GM12878 (cell line): ENCODE results near the gene DKK3. TPM values are rescaled to one million over a fixed set of nuclear protein-coding genes. Genes with fewer than 3 reads are reported as not detected.

Experiments
- ATAC-seq: fragments of 200-7000 bp; cut with Tn5 transposase; 3 replicates; pipeline ENCODE4 v1.9.1; 2020; ENCODE audit warnings: mild to moderate bottlenecking, moderate library complexity
- BruUV-seq: library from RNA; stranded (reverse); fragments of 400-500 nt; replicated peaks from 2 replicates; lab custom pipeline; 2021; lab: Mats Ljungman, UMichigan
- CTCF ChIA-PET: fragments of 300-600 bp; sonication (Branson Sonifier 250); formaldehyde crosslinking; extraction: SDS; loops from one replicate; lab custom pipeline; 2021; ENCODE audit warnings: inconsistent platforms; lab: Yijun Ruan, JAX
- POLR2A ChIA-PET: fragments of 350-600 bp; formaldehyde crosslinking; extraction: SDS; loops from one replicate; lab custom pipeline; 2021; ENCODE audit warnings: inconsistent platforms; lab: Charles Lee
- RAD21 ChIA-PET: fragments of 300-600 bp; sonication (Branson Sonifier 250); formaldehyde crosslinking; loops from one replicate; lab custom pipeline; 2023; ENCODE audit warnings: antibody characterized with exemption; ENCODE audit not compliant: unreplicated experiment; lab: Charles Lee
- SMC1A ChIA-PET: fragments of 300-600 bp; sonication (Branson Sonifier 250); formaldehyde crosslinking; loops from one replicate; lab custom pipeline; 2023; ENCODE audit not compliant: unreplicated experiment, uncharacterized antibody; lab: Charles Lee
- DNase-seq: peaks from one replicate; pipeline ENCODE4 v3.0.0-alpha.2; 2011; ENCODE audit warnings: low read depth, low spot score
- FAIRE-seq: peaks from 3 replicates; lab custom pipeline; 2011; peaks lifted over from hg19 to GRCh38; lab: Jason Lieb, UNC
- H2AFZ ChIP-seq: 2 replicates; pipeline ENCODE4 v1.6.0; 2011; ENCODE audit warnings: low read depth, low read length, control low read depth; ENCODE audit not compliant: control insufficient read depth
- H3K27ac ChIP-seq: 2 replicates; pipeline ENCODE4 v1.5.1; 2011; ENCODE audit warnings: control low read depth; ENCODE audit not compliant: control insufficient read depth, insufficient read depth
- H3K27me3 ChIP-seq, 2 experiments: replicated peaks in 1 of 2; 2 replicates each; pipeline versions ENCODE4 v1.6.0 to v1.6.1; 2011; ENCODE audit warnings: low read length in 1 of 2; ENCODE audit not compliant: control insufficient read depth in 2 of 2, insufficient read depth in 2 of 2
- H3K36me3 ChIP-seq, 2 experiments: 2 replicates each; pipeline ENCODE4 v1.5.1; 2011; ENCODE audit warnings: low read length in 1 of 2; ENCODE audit not compliant: control insufficient read depth in 2 of 2, insufficient read depth in 2 of 2
- H3K4me1 ChIP-seq: 2 replicates; pipeline ENCODE4 v1.6.1; 2011; ENCODE audit warnings: mild to moderate bottlenecking, low read length, moderate library complexity, mixed read lengths; ENCODE audit not compliant: control insufficient read depth, insufficient read depth
- H3K4me2 ChIP-seq: 2 replicates; pipeline ENCODE4 v1.6.0; 2011; ENCODE audit warnings: control low read depth; ENCODE audit not compliant: control insufficient read depth, insufficient read depth
- H3K4me3 ChIP-seq: fragments of 200-600 bp; sonication (generic); 2 replicates; pipeline ENCODE4 v1.5.1; 2016
- H3K79me2 ChIP-seq: 2 replicates; pipeline ENCODE4 v1.6.0; 2011; ENCODE audit warnings: low read length; ENCODE audit not compliant: control insufficient read depth, insufficient read depth
- H3K9ac ChIP-seq: 2 replicates; pipeline ENCODE4 v1.8.0; 2011; ENCODE audit warnings: low read length, control low read depth, mixed read lengths; ENCODE audit not compliant: control insufficient read depth, insufficient read depth
- H3K9me3 ChIP-seq: replicated peaks from 3 replicates; pipeline ENCODE4 v1.5.1; 2011; ENCODE audit warnings: mild to moderate bottlenecking, low read length; ENCODE audit not compliant: control insufficient read depth, insufficient read depth
- H4K20me1 ChIP-seq: 2 replicates; pipeline ENCODE4 v1.6.0; 2011; ENCODE audit not compliant: control insufficient read depth, insufficient read depth
- BACH1 ChIP-seq: fragments of 450-650 bp; IDR thresholded peaks from 2 replicates; pipeline ENCODE4 v1.6.1; 2017; ENCODE audit warnings: mild to moderate bottlenecking, borderline replicate concordance
- CBX5 ChIP-seq: sonication (generic); IDR thresholded peaks from 2 replicates; pipeline ENCODE4 v1.6.1; 2016; ENCODE audit warnings: low read depth, moderate library complexity, mild to moderate bottlenecking, inconsistent platforms
- CEBPB ChIP-seq, 2 experiments: fragments of 150-350 bp in 1 of 2; IDR thresholded peaks; 2 replicates each; pipeline ENCODE4 v1.6.1; 2012 to 2014; ENCODE audit warnings: low read depth in 2 of 2, low read length in 2 of 2, borderline replicate concordance in 1 of 2, inconsistent platforms in 1 of 2
- DPF2 ChIP-seq: fragments of 450-650 bp; IDR thresholded peaks from 2 replicates; pipeline ENCODE4 v1.6.1; 2017; ENCODE audit warnings: mild to moderate bottlenecking
- EZH2 ChIP-seq: IDR thresholded peaks from 2 replicates; pipeline ENCODE4 v1.6.1; 2012; ENCODE audit warnings: low read depth, mild to moderate bottlenecking, control low read depth, inconsistent platforms, low read length, borderline replicate concordance; ENCODE audit not compliant: control insufficient read depth
- HSF1 ChIP-seq: fragments of 150-350 bp; IDR thresholded peaks from 2 replicates; pipeline ENCODE4 v1.6.1; 2014; ENCODE audit warnings: mild to moderate bottlenecking, low read depth, low read length
- IKZF2 ChIP-seq, 2 experiments: fragments of 450-650 bp; IDR thresholded peaks; 2 replicates each; pipeline ENCODE4 v1.6.1; 2017; ENCODE audit warnings: mild to moderate bottlenecking in 2 of 2, moderate library complexity in 2 of 2
- KDM1A ChIP-seq: fragments of 200-600 bp; sonication (generic); IDR thresholded peaks from 2 replicates; pipeline ENCODE4 v1.6.1; 2016; ENCODE audit warnings: borderline replicate concordance
- MYB ChIP-seq: fragments of 150-350 bp; IDR thresholded peaks from 2 replicates; pipeline ENCODE4 v1.6.1; 2014; ENCODE audit warnings: mild to moderate bottlenecking, low read depth, low read length, borderline replicate concordance
- PAX5 ChIP-seq: IDR thresholded peaks from 2 replicates; pipeline ENCODE4 v1.6.1; 2011; ENCODE audit warnings: low read depth, low read length, borderline replicate concordance
- POU2F2 ChIP-seq: IDR thresholded peaks from 3 replicates; pipeline ENCODE4 v1.6.1; 2011; ENCODE audit warnings: low read depth, mild to moderate bottlenecking, low read length, borderline replicate concordance
- RB1 ChIP-seq: fragments of 450-650 bp; formaldehyde crosslinking; IDR thresholded peaks from 2 replicates; pipeline ENCODE4 v1.6.1; 2017; ENCODE audit warnings: mild to moderate bottlenecking, borderline replicate concordance
- RCOR1 ChIP-seq: conservative IDR thresholded peaks from 2 replicates; pipeline ENCODE4 v1.6.1; 2012; ENCODE audit warnings: low read depth, low read length, improper control_type of control experiment
- SIN3A ChIP-seq: IDR thresholded peaks from 2 replicates; pipeline ENCODE4 v1.6.1; 2012; ENCODE audit warnings: low read depth, low read length, improper control_type of control experiment
- USF1 ChIP-seq: IDR thresholded peaks from 2 replicates; pipeline ENCODE4 v1.6.1; 2011; ENCODE audit warnings: borderline replicate concordance, low read depth, mild to moderate bottlenecking, moderate library complexity, mixed read lengths, low read length; ENCODE audit not compliant: insufficient read depth; ENCODE audit errors: extremely low read length
- WRNIP1 ChIP-seq: IDR thresholded peaks from 2 replicates; pipeline ENCODE4 v1.6.1; 2011; ENCODE audit warnings: low read depth, low read length, improper control_type of control experiment, borderline replicate concordance
- ZSCAN29 ChIP-seq: fragments of 450-650 bp; IDR thresholded peaks from 2 replicates; pipeline ENCODE4 v1.6.1; 2017; ENCODE audit warnings: mild to moderate bottlenecking, moderate library complexity
- WGBS: methylation state at CpG from one replicate; pipeline ENCODE4 v1.1.6; 2016; ENCODE audit warnings: low lambda C conversion rate; ENCODE audit not compliant: insufficient replicate concordance, insufficient coverage; ENCODE audit errors: missing lambda C conversion rate; 5-methylcytosine and 5-hydroxymethylcytosine counted together
- in situ Hi-C: fragments of 300-500 bp; cut with MboI; formaldehyde crosslinking; loops from 9 replicates; pipeline ENCODE4 v1.14.3; 2018; ENCODE audit warnings: mixed read lengths
- intact Hi-C: fragments of 100-400 bp; cut with micrococcal nuclease; formaldehyde crosslinking; loops from one replicate; pipeline ENCODE4 v1.14.2; 2022; ENCODE audit not compliant: unreplicated experiment
- polyA plus RNA-seq, 11 experiments: library from polyadenylated mRNA; depleted of rRNA in 4 of 11; unstranded in 6 of 11; stranded (reverse) in 5 of 11; fragments of >200 nt; fragmentation: Nextera tagmentation in 4 of 11; fragmentation: Illumina TruSeq in 1 of 11; extraction: Ambion mirVana in 4 of 11; extraction: Trizol in 1 of 11; gene quantifications; 1 replicate in 1 of 11; 2 replicates in 10 of 11; pipeline versions ENCODE4 v1.2.1 to v1.2.3, GENCODE V29; 2011 to 2016; ENCODE audit warnings: inconsistent platforms in 2 of 11, missing spikeins in 2 of 11, low read depth in 1 of 11
- total RNA-seq, 4 experiments: library from RNA; depleted of rRNA in 3 of 4; stranded (reverse); fragments of >200 nt in 3 of 4; fragmentation: Illumina TruSeq in 1 of 4; extraction: Trizol in 1 of 4; gene quantifications; 2 replicates each; pipeline versions ENCODE4 v1.2.1 to v1.2.3, GENCODE V29; 2013 to 2021
- TF ChIP-seq, protein P1 (sequence below): fragments of 450-650 bp; IDR thresholded peaks from 2 replicates; pipeline ENCODE4 v1.6.1; 2016; ENCODE audit warnings: mild to moderate bottlenecking
- TF ChIP-seq, protein P2 (sequence below): IDR thresholded peaks from 2 replicates; pipeline ENCODE4 v1.6.1; 2012; ENCODE audit warnings: low read depth, low read length, improper control_type of control experiment

Gene DKK3
- total and polyA plus RNA-seq, 10 of the 15 experiments (the other 5 are each of a cell fraction or from before 2014, with no cell fraction given): 0.07 to 0.16 (median 0.15) TPM; not detected in 7

DNA sequence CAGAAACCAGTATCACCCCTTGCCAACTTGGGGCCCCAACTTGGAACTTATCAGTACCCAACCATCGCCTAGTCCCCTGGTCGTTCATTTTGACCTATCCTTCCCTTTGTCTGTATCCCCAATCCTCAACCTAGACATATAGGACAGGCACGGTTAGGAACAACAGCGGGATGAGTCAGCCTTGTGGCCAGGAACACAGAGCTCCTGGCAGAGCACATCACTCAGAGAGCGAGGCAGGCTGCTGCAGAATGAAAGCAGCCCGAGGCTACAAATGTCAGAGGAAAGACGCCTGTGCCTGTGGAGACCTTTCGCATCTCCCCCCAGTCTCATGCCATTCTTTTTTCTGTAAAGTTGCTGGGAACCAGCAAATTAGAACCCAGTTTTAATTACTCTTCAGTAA lies 14.6 kb downstream of the DKK3 start:
- TF ChIP-seq IKZF2 (IDR thresholded peaks at IDR 0.05) (no peak), BACH1 (no peak), USF1 (no peak), RB1 (no peak), CBX5 (no peak), KDM1A (no peak), SIN3A (no peak), HSF1 (no peak), PAX5 (no peak), CEBPB (IDR thresholded peaks at IDR 0.05; ENCODE audit: borderline replicate concordance in 1 of 2, low read depth in 2 of 2, low read length in 2 of 2) (no peak), EZH2 (no peak), WRNIP1 (no peak), POU2F2 (no peak), DPF2 (no peak), MYB (no peak), ZSCAN29 (no peak), RCOR1 (no peak)
- TF ChIP-seq, protein P1, sequence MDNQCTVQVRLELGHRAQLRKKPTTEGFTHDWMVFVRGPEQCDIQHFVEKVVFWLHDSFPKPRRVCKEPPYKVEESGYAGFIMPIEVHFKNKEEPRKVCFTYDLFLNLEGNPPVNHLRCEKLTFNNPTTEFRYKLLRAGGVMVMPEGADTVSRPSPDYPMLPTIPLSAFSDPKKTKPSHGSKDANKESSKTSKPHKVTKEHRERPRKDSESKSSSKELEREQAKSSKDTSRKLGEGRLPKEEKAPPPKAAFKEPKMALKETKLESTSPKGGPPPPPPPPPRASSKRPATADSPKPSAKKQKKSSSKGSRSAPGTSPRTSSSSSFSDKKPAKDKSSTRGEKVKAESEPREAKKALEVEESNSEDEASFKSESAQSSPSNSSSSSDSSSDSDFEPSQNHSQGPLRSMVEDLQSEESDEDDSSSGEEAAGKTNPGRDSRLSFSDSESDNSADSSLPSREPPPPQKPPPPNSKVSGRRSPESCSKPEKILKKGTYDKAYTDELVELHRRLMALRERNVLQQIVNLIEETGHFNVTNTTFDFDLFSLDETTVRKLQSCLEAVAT: no peak
- TF ChIP-seq, protein P2, sequence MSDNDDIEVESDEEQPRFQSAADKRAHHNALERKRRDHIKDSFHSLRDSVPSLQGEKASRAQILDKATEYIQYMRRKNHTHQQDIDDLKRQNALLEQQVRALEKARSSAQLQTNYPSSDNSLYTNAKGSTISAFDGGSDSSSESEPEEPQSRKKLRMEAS: no peak
- Histone ChIP-seq H3K4me1 (no peaks in the 10 kb centered on the region; the same call in 1 of the 2 replicates), H3K36me3 (no peaks in the 10 kb centered on the region), H3K4me3 (no peak overlapping the region), H3K9ac (no peak overlapping the region), H3K4me2 (no peak overlapping the region), H3K27ac (no peak overlapping the region), H3K9me3 (no peaks in the 10 kb centered on the region), H3K27me3 (peaks cover 0 to 1% of the 10 kb centered on the region in 2 experiments; a peak in 1 of 4 replicates), H2AFZ (no peak overlapping the region), H3K79me2 (no peaks in the 10 kb centered on the region), H4K20me1 (no peaks in the 10 kb centered on the region)
- CTCF ChIA-PET: no interaction called here
- POLR2A ChIA-PET: interaction anchor here (0.6 kb wide), 1 partner anchor 34 kb away, joined by 3 read pairs; no protein-coding TSS in a partner anchor
- DNase-seq (no peak), ATAC-seq (no peak), FAIRE-seq (no peak)
- SMC1A ChIA-PET: no interaction called here
- in situ Hi-C loops: no loop called here
- no TSS peak for BruUV-seq
- RAD21 ChIA-PET: no interaction called here
- WGBS: 30% methylated on average over 8 of the region's 8 CpGs
- intact Hi-C loops: no loop called here
